K562 (cell line): Measurements from ENCODE around the gene CTRB1.
"Not testable (repeated sequence)": the region's sequence is repeated elsewhere in the genome, so short reads cannot be mapped to it uniquely, and the experiment has no call there.

ENCODE experiments used
- CTCF ChIP-seq, 3 experiments: IDR thresholded peaks in 2 of 3; conservative IDR thresholded peaks in 1 of 3; 2 replicates each; pipeline ENCODE4 v1.5.1; 2011 to 2012; ENCODE audit warnings: low read length in 3 of 3, mild to moderate bottlenecking in 3 of 3, control low read depth in 2 of 3, improper control_type of control experiment in 1 of 3, inconsistent platforms in 1 of 3, low read depth in 1 of 3, mixed read lengths in 1 of 3, moderate library complexity in 1 of 3; ENCODE audit not compliant: insufficient read depth in 2 of 3
- HCFC1 ChIP-seq: IDR thresholded peaks from 2 replicates; pipeline ENCODE4 v1.6.1; 2012; ENCODE audit warnings: low read depth, low read length, improper control_type of control experiment
- JUND ChIP-seq, 2 experiments: IDR thresholded peaks; 2 replicates in 1 of 2; 3 replicates in 1 of 2; pipeline ENCODE4 v1.6.1; 2011; ENCODE audit warnings: borderline replicate concordance in 2 of 2, low read depth in 2 of 2, low read length in 2 of 2, improper control_type of control experiment in 1 of 2, missing biosample characterization in 1 of 2, missing genetic modification characterization in 1 of 2, missing genetic modification reagents in 1 of 2
- KDM2B ChIP-seq: fragments of 250-450 bp; sonication (Bioruptor Pico); IDR thresholded peaks from 2 replicates; pipeline ENCODE4 v1.8.0; 2021; ENCODE audit warnings: mild to moderate bottlenecking, moderate library complexity
- NEUROD1 ChIP-seq: fragments of 150-350 bp; IDR thresholded peaks from 2 replicates; pipeline ENCODE4 v1.6.1; 2014; ENCODE audit warnings: borderline replicate concordance, low read length, low read depth; ENCODE audit not compliant: partially characterized antibody
- NFIX ChIP-seq: fragments of 250-450 bp; sonication (Bioruptor Pico); IDR thresholded peaks from 2 replicates; pipeline ENCODE4 v1.4.0; 2020; ENCODE audit warnings: low read depth, mild to moderate bottlenecking, moderate library complexity
- PATZ1 ChIP-seq: fragments of 250-450 bp; sonication (Bioruptor Pico); IDR thresholded peaks from 2 replicates; pipeline ENCODE4 v1.5.0; 2020; ENCODE audit warnings: mild to moderate bottlenecking, borderline replicate concordance
- PTBP1 ChIP-seq: fragments of 200-400 bp; formaldehyde crosslinking; IDR thresholded peaks from 2 replicates; pipeline ENCODE4 v1.6.1; 2017; ENCODE audit warnings: low read depth, low read length
- REST ChIP-seq, 2 experiments: fragments of 450-650 bp; formaldehyde crosslinking in 1 of 2; IDR thresholded peaks; 2 replicates each; pipeline versions ENCODE4 v1.4.0 to v1.6.1; 2014 to 2020; ENCODE audit warnings: mild to moderate bottlenecking in 2 of 2, borderline replicate concordance in 1 of 2, low read depth in 1 of 2
- SMC3 ChIP-seq: conservative IDR thresholded peaks from 2 replicates; pipeline ENCODE4 v1.6.1; 2011; ENCODE audit warnings: low read depth, low read length, improper control_type of control experiment; ENCODE audit not compliant: insufficient read depth
- ZBTB8A ChIP-seq: fragments of 450-650 bp; IDR thresholded peaks from 2 replicates; pipeline ENCODE4 v1.6.1; 2018; ENCODE audit warnings: mild to moderate bottlenecking, moderate library complexity; ENCODE audit not compliant: partially characterized antibody
- ZNF224 ChIP-seq: sonication (generic); formaldehyde crosslinking; IDR thresholded peaks from 2 replicates; pipeline ENCODE4 v1.8.0; 2022; ENCODE audit warnings: mild to moderate bottlenecking, missing genetic modification reagents
- ZNF274 ChIP-seq: IDR thresholded peaks from 2 replicates; pipeline ENCODE4 v1.6.1; 2011; ENCODE audit warnings: low read depth, mild to moderate bottlenecking, low read length, moderate library complexity, borderline replicate concordance

- TF ChIP-seq CTCF (IDR thresholded peaks at IDR 0.05 in 2 of 3, conservative IDR thresholded peaks at IDR 0.05 in 1 of 3; ENCODE audit: insufficient read depth in 2 of 3, low read depth in 1 of 3, low read length in 3 of 3); PATZ1 (CRISPR knock-in tag); JUND (IDR thresholded peaks at IDR 0.05; ENCODE audit: borderline replicate concordance, low read depth, low read length); JUND (tag; IDR thresholded peaks at IDR 0.05; ENCODE audit: borderline replicate concordance, low read depth, low read length); NEUROD1; PTBP1; NFIX (CRISPR knock-in tag); ZBTB8A; SMC3; REST (IDR thresholded peaks at IDR 0.05; ENCODE audit: borderline replicate concordance); REST (CRISPR knock-in tag; IDR thresholded peaks at IDR 0.05; ENCODE audit: low read depth); HCFC1; KDM2B; ZNF274; ZNF224 (CRISPR knock-in tag): not testable (repeated sequence)
Measured at GRCh38 chr16:75223129-75223528, 4.3 kb downstream of the CTRB1 start.
